ENCODE results near the gene GMDS. TPM values are rescaled to one million over a fixed set of nuclear protein-coding genes. Genes with fewer than 3 reads are reported as not detected.

The GMDS gene
- total and polyA plus RNA-seq, 2 of the 4 experiments (the other 2 are of a cell fraction): 7.3 to 21.9 TPM

GRCh38 chr6:2221726-2222274, 23.6 kb downstream of the GMDS start (continued):
- no peak for TF ChIP-seq CHD1 (IDR thresholded peaks at IDR 0.05; ENCODE audit: low read depth, low read length)

GRCh38 chr6:2220154-2220553, 25.3 kb downstream of the GMDS start:
- H3K4me3 ChIP-seq (ENCODE audit: insufficient read depth, low read depth, low read length): no peak overlapping the region
- H3K4ac ChIP-seq (ENCODE audit: low read depth, low read length): no peak overlapping the region
- H3K9me3 ChIP-seq (ENCODE audit: control insufficient read depth, insufficient read depth, low read length): no peaks in the 10 kb centered on the region
- no peak overlapping the region for H2BK120ac ChIP-seq (ENCODE audit: low read depth, low read length)
- in situ Hi-C loops (cut with MboI; ENCODE audit: low sequenced_read_pairs) (no loop called here), dilution Hi-C loops (cut with HindIII; ENCODE audit: low sequenced_read_pairs, unreplicated experiment) (no loop called here), intact Hi-C loops (cut with micrococcal nuclease) (no loop called here)
- no peak overlapping the region for H4K91ac ChIP-seq (ENCODE audit: insufficient read depth, low read depth, low read length)
- peaks cover 7 to 9% of the 10 kb centered on the region in 2 experiments; a peak in 3 of 4 replicates for H3K79me1 ChIP-seq (ENCODE audit: low read depth in 1 of 2, low read length in 2 of 2)
- no peak overlapping the region for H3K4me2 ChIP-seq (ENCODE audit: low read depth, low read length)
- no peak overlapping the region for H3K14ac ChIP-seq (replicated peaks; ENCODE audit: low read depth, low read length)
- H3K9me1 ChIP-seq (ENCODE audit: insufficient read depth, low read length): no peaks in the 10 kb centered on the region
- no peak overlapping the region for H2AK5ac ChIP-seq (ENCODE audit: low read depth, low read length)
- H2BK5ac ChIP-seq (ENCODE audit: low read depth, low read length, poor library complexity, severe bottlenecking): no peak overlapping the region
- H2AFZ ChIP-seq (replicated peaks; ENCODE audit: low read length, poor library complexity): no peak overlapping the region
- no peak overlapping the region for H3K9ac ChIP-seq (ENCODE audit: low read depth, low read length)
- H3K56ac ChIP-seq (ENCODE audit: extremely low read depth, insufficient read depth, low read length): no peak overlapping the region
- no peaks in the 10 kb centered on the region for H3K36me3 ChIP-seq (ENCODE audit: control insufficient read depth, insufficient read depth, low read length)
- no peak overlapping the region for H4K5ac ChIP-seq (ENCODE audit: low read depth, low read length)
- ATAC-seq (ENCODE audit: low read depth) (no peak), DNase-seq (no peak)
- no peak overlapping the region for H2BK15ac ChIP-seq (ENCODE audit: low read depth, low read length)
- H2BK20ac ChIP-seq (ENCODE audit: low read depth, low read length): no peak overlapping the region
- no peak overlapping the region for H3K27ac ChIP-seq (ENCODE audit: insufficient read depth, low read length)
- no peak overlapping the region for H3K18ac ChIP-seq (ENCODE audit: low read depth, low read length)
- H4K8ac ChIP-seq (ENCODE audit: low read depth in 2 of 2, low read length in 2 of 2): no peak overlapping the region
- no peak for TF ChIP-seq ELK1 (IDR thresholded peaks at IDR 0.05; ENCODE audit: borderline replicate concordance, low read depth, low read length)
- no peaks in the 10 kb centered on the region for H3K27me3 ChIP-seq (ENCODE audit: control insufficient read depth, insufficient read depth, low read length)
- no peak overlapping the region for H2AK9ac ChIP-seq (replicated peaks; ENCODE audit: low read depth, low read length, poor library complexity)
- no CpG with 5 or more reads among the region's 6 CpGs for WGBS, 2 experiments (ENCODE audit: extremely low coverage in 2 of 2, insufficient read length in 1 of 2)
- no peak overlapping the region for H3K23ac ChIP-seq (ENCODE audit: low read depth, low read length)
- no TSS peak for BruUV-seq (replicated peaks)
- H3K4me1 ChIP-seq (ENCODE audit: control insufficient read depth, insufficient read depth, low read length): no peaks in the 10 kb centered on the region
- CTCF ChIA-PET: no interaction called here
- POLR2A ChIA-PET (ENCODE audit: unreplicated experiment): no interaction called here
- no peaks in the 10 kb centered on the region for H4K20me1 ChIP-seq (ENCODE audit: insufficient read depth, low read length)
